ENCODE data around the gene ZNF358. TPM values are rescaled to one million over a fixed set of nuclear protein-coding genes. Genes with fewer than 3 reads are reported as not detected.

Gene ZNF358
- total RNA-seq (95.1 and 99.6 TPM in 2 replicates), polyA plus RNA-seq (35.4 and 40.7 TPM in 2 replicates)

DNA sequence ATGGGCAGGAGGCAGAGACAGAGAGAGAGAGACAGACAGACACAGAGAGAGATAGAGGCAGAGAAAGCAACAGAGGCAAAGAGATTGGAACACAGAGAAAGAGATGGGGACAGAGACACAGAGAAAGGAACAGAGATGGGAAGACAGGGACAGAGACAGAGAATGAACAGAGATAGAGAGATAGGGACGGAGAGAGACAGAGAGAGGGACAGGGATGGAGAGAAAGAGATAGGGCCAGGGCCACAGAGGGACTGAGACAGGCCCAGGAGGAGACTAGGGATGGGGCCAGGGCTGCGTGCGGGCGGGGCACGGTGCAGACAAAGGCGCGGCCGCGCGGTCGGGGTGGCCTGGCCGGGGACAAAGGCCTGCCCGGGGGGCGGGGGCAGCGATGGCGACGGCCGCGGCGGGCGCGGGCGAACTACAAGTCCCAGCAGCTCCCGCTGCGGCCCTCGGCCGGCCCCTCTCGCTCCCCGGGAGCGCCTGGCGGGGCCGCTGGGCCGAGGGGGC is at the start of gene ZNF358:
Gene ZNF358, plus strand, starts transcription at position 459 of the 507 bp plus-strand sequence. CDS start 3,140 bp downstream, outside the sequence.
- Histone ChIP-seq H3K27ac (peak within 1 kb of the TSS; percentile 62), H3K36me3 (peaks cover 2% of the 10 kb centered on the region), H3K27me3 (no peaks in the 10 kb centered on the region), H3K4me1 (ENCODE audit: low read depth) (no peaks in the 10 kb centered on the region), H3K9me3 (ENCODE audit: low read depth) (no peaks in the 10 kb centered on the region), H3K4me3 (peak within 1 kb of the TSS; percentile 99)
- TF ChIP-seq, protein P1, sequence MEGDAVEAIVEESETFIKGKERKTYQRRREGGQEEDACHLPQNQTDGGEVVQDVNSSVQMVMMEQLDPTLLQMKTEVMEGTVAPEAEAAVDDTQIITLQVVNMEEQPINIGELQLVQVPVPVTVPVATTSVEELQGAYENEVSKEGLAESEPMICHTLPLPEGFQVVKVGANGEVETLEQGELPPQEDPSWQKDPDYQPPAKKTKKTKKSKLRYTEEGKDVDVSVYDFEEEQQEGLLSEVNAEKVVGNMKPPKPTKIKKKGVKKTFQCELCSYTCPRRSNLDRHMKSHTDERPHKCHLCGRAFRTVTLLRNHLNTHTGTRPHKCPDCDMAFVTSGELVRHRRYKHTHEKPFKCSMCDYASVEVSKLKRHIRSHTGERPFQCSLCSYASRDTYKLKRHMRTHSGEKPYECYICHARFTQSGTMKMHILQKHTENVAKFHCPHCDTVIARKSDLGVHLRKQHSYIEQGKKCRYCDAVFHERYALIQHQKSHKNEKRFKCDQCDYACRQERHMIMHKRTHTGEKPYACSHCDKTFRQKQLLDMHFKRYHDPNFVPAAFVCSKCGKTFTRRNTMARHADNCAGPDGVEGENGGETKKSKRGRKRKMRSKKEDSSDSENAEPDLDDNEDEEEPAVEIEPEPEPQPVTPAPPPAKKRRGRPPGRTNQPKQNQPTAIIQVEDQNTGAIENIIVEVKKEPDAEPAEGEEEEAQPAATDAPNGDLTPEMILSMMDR (IDR thresholded peaks at IDR 0.05; ENCODE audit: low read depth, low read length) = no peak
- DNase-seq (ENCODE audit: low read depth in 1 of 2, low spot score in 1 of 2) = peak; percentile 76 to 90

GRCh38 chr19:7467009-7467989 is 48.6 kb upstream of the ZNF358 start:
- Histone ChIP-seq H3K4me3 (no peak overlapping the region), H3K27me3 (no peaks in the 10 kb centered on the region), H3K4me1 (ENCODE audit: low read depth) (no peaks in the 10 kb centered on the region), H3K27ac (no peak overlapping the region), H3K36me3 (peaks cover 8% of the 10 kb centered on the region), H3K9me3 (ENCODE audit: low read depth) (no peaks in the 10 kb centered on the region)
- no peak for DNase-seq (ENCODE audit: low read depth in 1 of 2, low spot score in 1 of 2)
- TF ChIP-seq, protein P1 (IDR thresholded peaks at IDR 0.05; ENCODE audit: low read depth, low read length) = no peak

DNA sequence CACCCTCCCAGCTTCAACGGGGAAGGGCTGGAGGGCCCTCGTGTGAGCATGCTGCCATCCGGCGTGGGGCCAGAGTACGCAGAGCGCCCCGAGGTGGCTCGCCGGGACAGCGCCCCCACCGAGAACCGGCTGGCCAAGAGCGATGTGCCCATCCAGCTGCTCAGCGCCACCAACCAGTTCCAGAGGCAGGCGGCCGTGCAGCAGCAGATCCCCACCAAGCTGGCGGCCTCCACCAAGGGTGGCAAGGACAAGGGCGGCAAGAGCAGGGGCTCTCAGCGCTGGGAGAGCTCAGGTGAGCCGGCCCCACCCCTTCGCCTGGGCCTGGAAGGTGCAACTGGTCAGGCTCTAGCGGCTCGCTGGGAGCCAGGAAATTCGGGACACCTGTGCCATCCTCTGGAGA is 47.1 kb upstream of the ZNF358 start:
- Histone ChIP-seq H3K27ac (no peak overlapping the region), H3K4me3 (no peak overlapping the region), H3K4me1 (ENCODE audit: low read depth) (no peaks in the 10 kb centered on the region), H3K27me3 (no peaks in the 10 kb centered on the region), H3K36me3 (peaks cover 2% of the 10 kb centered on the region), H3K9me3 (ENCODE audit: low read depth) (no peaks in the 10 kb centered on the region)
- TF ChIP-seq, protein P1 (IDR thresholded peaks at IDR 0.05; ENCODE audit: low read depth, low read length) = no peak
- no peak for DNase-seq (ENCODE audit: low read depth in 1 of 2, low spot score in 1 of 2)

GRCh38 chr19:7469669-7470285 is 46.1 kb upstream of the ZNF358 start:
- Histone ChIP-seq H3K9me3 (ENCODE audit: low read depth) (no peaks in the 10 kb centered on the region), H3K27ac (no peak overlapping the region), H3K4me1 (ENCODE audit: low read depth) (no peaks in the 10 kb centered on the region), H3K4me3 (no peak overlapping the region), H3K36me3 (peaks cover 2% of the 10 kb centered on the region), H3K27me3 (no peaks in the 10 kb centered on the region)
- no peak for DNase-seq (ENCODE audit: low read depth in 1 of 2, low spot score in 1 of 2)
- TF ChIP-seq, protein P1 (IDR thresholded peaks at IDR 0.05; ENCODE audit: low read depth, low read length) = no peak

GRCh38 chr19:7470540-7471305 is 45.2 kb upstream of the ZNF358 start:
- Histone ChIP-seq H3K4me1 (ENCODE audit: low read depth) (no peaks in the 10 kb centered on the region), H3K27me3 (no peaks in the 10 kb centered on the region), H3K4me3 (no peak overlapping the region), H3K9me3 (ENCODE audit: low read depth) (no peaks in the 10 kb centered on the region), H3K27ac (no peak overlapping the region), H3K36me3 (peaks cover 2% of the 10 kb centered on the region)
- DNase-seq (ENCODE audit: low read depth in 1 of 2, low spot score in 1 of 2) = no peak
- TF ChIP-seq, protein P1 (IDR thresholded peaks at IDR 0.05; ENCODE audit: low read depth, low read length) = no peak

Data from cardiac muscle cell (in vitro differentiated cells and primary cell).